GM18519 (cell line): ENCODE results near the gene PARP6.

ENCODE experiments used
- ATAC-seq: cut with Tn5 transposase; IDR thresholded peaks from one replicate; pipeline ENCODE4 v1.9.1; 2021; ENCODE audit warnings: mild to moderate bottlenecking, moderate library complexity; ENCODE audit not compliant: unreplicated experiment, low FRiP score

The PARP6 gene

GRCh38 chr15:72235298-72235697 is 37.1 kb downstream of the PARP6 start:
- no peak for ATAC-seq

DNA sequence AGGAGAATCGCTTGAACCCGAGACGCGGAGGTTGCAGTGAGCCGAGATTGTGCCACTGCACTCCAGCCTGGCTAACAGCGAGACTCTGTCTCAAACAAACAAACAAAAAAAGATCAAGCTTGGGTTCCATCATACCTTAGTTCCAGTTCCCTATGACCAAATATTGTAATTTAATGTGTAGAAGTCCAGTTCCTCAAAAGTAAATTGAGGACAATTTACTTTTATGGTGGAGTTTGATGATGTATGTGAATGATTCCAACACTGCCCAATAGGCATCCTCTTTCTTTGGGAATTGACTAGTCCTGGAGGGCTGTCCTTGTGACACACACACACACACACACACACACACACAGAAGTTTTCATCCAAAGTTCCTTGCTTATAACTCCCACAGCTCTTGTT is 38.6 kb downstream of the PARP6 start:
- ATAC-seq = no peak

DNA sequence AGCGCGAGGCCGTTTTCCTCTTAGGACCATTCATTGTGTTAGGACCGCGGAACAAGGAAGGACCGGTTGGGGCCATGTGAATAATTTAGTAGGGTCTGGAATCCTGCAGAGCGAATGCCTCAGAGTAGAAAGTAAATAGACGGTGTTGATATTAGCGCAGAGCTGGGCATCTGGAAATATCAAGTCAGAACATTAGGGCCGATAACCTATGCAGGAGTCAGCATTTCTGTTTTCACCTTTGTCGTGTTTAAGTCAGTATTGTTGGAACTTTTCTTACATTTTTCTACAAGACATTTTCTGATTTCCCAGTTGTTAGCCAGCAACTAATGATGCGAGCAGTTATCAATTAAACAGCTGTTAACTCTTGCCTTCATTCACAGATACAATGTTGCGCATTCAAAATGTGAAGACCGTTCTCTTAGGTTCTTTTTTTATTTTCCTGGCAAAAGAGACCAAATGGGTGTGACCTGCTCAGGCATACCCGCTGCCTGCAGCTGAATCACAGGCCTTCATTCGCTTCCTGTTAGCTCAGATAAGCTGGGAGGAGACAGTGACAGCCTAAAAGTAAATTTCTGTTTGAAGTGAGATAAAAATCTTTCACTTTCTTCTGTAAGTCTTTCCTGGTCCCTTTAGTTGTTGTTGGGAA is 40.4 kb downstream of the PARP6 start:
- no peak for ATAC-seq

DNA sequence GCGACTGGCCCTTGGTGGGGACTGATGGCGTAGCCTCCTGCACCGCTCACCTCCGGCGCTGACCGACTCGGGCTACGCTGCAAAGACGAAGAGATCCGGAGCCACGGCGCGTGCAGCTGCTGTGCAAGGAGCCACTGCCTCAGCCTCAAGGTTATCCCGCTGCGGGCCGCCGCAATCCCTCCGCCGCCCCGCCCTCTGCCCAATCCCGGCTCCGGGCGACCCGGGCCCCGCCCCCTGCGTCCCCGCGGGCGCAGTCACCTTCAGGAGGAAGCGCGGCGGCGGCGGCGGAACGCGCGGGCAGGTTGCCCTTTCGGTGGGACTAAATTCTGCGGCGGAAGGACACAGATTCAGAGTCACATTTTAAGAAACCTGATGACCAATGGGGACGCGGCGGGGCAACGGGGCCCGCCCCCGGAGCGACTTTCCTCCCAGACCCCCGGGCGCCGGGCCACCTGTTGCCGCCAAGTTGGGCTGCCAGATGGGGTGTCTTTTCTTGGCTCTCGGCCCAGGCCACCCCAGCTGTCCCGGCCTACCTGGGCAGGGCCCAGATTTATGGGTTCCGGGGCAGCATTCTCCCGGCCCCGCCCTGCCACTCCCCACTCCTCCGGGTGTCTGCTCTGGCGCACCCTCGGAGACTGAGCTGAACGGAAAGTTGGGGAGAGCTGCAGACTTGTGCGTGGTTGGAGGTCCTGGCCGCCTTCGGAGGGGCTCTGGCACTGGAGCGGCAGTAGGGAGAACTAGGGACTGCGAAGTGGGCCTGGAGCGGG is 41.1 kb downstream of the PARP6 start, which contains the start of gene PKM:
TSS of gene PKM (minus strand) at position 125 of the 767 bp plus-strand sequence. CDS start 12,093 bp downstream, outside the sequence.
- peak; percentile 32 for ATAC-seq

DNA sequence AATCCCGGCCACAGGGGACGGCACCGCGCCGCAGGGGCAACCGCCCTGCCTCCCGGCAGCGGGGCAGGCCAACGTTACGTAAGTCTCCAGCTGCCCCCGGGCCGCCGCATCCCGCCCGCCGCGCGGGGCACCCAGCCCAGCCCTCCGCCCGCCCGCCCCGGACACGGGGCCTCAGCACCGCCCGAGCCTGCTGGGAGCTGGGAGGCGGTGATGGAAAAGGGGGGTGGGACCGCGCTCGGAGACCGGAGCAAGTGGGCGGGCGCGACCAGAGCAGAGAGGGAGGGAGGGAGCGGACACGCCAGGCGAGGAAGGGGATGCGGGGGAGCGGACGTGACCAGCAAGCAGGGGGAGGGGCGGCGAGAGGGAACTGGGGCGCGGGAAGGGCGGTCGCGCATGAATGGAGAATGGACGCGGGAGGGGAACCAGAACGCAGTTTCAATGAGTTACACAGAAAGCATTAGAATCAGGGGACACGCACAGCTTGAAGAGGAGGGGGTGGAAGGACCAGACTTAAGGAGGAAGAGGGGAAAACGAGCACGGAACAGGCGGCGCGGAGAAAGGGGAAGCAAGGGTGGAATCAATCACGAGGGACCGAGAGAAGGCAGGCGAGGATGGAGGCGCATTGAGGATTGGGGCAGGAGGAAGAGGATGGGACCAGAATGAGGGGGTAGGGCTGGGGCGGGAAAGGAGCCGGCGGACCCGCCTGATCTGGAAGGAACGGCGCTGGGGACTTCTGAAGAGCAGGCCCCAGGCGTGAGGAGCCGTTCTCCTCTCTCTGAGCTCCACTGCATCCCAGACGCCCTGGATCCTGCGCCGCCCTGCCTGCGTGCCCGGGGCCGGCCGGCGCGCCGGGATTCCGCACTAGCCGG is 41.9 kb downstream of the PARP6 start:
- ATAC-seq = no peak

DNA sequence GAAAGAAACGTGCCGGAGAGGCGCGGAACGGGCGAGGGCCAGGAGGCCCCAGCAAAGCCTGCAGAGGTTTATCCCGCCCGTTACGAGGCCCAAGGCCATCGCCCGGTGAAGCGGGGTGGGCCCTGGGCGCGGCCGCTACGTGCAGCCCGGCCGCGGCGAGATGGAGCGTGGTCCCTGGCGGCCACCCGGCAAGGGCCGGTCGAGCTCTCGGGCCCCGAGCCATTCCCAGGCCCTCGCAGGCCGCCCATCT is 42.5 kb downstream of the PARP6 start:
- ATAC-seq = no peak

DNA sequence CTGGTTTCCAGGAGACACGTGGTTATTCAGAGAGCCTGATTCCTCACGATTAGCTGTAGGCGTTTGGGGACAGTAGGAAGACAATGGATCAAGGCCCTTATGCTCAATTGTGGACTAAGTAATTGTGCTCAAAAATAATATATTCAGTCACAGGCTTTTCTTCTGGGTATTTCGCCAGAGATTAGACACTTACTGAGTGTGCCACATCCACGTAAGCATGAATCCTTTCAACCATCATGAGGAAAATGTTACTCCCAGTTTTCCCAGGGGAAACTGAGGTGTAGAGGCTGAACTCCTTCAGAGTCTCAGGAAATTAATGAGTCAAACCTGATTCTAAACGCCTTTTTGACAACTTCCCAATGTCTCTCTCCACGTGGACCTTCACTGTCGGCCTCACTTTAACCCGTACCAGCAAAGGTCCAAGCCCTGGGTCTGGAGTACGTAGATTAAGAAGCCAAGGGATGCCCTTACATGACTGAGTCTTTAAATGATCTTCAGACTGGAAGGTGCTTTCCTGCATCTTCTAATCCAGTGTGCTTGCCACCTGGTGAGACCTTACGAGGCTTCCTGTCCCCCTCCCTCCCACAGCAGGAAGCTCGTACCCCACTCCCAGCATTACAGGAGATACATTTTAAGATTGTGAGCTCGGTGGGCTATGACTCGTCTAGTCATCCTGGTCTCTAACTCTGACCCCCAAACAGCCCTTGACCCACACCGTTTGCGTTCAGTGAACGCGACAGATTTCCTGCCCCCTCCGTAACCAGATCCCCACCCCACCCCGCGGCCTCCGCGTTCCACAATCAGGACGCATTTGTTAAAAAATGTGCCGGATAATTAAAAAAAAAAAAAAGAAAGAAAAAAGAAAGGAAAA is 43.0 kb downstream of the PARP6 start:
- no peak for ATAC-seq

DNA sequence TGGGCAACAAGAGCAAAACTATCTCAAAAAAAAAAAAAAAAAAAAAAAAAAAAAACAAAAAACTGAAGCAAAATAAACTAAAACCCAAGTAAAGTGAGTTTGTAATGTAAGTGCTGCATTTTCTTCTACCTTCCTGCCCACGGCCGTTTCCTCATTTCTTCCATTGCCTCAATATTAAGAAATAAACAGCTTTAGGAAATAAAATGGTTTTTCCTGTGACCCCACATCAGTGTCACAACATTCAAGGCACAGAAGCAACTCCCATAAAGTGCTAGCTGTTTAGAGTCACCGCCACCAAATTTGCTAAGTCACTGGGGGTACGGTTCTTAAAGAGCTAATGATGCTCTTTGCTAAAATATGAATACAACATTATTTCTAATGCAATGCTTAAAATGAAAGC is 44.6 kb downstream of the PARP6 start:
- ATAC-seq = no peak

GRCh38 chr15:72227192-72227586 is 45.2 kb downstream of the PARP6 start:
- no peak for ATAC-seq

- ATAC-seq = no peak
Measured at GRCh38 chr15:72223278-72223677, 49.1 kb downstream of the PARP6 start.

DNA sequence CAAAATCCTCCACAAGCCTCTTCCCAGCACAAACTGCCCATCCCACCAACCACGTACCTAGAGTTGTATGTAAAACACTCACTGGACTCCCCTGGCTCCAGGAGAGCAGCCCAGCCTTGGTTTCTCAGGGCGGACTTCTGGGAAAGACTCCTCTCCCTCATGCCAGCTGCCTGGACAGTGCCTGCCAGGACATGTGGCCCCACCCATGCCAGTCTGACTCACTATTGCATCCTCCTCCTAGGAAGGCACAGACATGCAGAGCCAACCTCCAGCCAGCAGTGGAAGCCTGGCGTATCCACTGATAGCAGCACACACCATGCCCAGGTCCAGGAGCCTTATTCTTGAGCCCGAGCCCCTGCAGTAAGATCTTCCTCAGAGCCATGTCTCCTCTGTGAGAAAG is 50.0 kb downstream of the PARP6 start:
- ATAC-seq = no peak

GRCh38 chr15:72220687-72221086 is 51.7 kb downstream of the PARP6 start:
- ATAC-seq = no peak

- ATAC-seq = no peak
Measured at GRCh38 chr15:72217216-72217615, 55.1 kb downstream of the PARP6 start.

- ATAC-seq = no peak
Measured at GRCh38 chr15:72216079-72216478, 56.3 kb downstream of the PARP6 start.

GRCh38 chr15:72207558-72208085 is 64.7 kb downstream of the PARP6 start:
- ATAC-seq = no peak

DNA sequence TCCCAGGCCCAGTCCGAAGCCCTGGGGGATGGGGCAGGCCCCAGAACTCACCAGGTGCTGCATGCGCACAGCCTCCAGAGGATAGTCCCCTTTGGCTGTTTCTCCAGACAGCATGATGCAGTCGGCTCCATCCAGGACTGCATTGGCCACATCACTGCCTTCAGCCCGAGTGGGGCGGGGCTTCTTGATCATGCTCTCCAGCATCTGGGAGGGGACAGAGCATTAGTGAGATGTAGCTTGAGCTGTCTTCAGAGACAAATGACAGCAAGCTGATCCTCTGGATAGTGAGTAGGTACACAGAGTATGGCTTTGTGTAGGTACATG is 65.7 kb downstream of the PARP6 start:
- no peak for ATAC-seq

GRCh38 chr15:72205896-72206676 is 66.3 kb downstream of the PARP6 start:
- ATAC-seq = no peak

DNA sequence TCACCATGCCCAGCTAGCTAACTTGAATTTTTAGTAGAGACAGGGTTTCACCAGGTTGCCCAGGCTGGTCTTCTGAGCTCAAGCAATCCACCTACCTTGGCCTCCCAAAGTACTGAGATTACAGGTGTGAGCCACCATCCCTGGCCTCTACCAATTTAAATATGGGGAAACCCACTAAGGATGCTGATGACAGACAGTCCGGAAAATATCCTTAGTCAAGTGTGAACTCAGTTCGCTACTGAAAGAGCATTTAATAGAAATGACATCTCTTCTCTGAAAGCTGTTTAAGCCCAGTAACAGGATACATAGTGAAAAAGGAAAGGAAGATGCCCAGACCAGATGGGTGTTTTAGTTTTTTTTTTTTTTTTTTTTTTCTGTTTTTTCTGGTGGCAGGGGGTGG is 67.1 kb downstream of the PARP6 start:
- ATAC-seq = no peak

GRCh38 chr15:72203507-72203837 is 68.9 kb downstream of the PARP6 start:
- ATAC-seq = no peak
